Neural cell (in vitro differentiated cells): ENCODE data around the gene EPPIN. TPM values are rescaled to one million over a fixed set of nuclear protein-coding genes. Genes with fewer than 3 reads are reported as not detected.
"Not testable (repeated sequence)": the region's sequence is repeated elsewhere in the genome, so short reads cannot be mapped to it uniquely, and the experiment has no call there.

ENCODE experiments used
- H2AFZ ChIP-seq: fragments of 200-600, 300-800 bp; sonication (generic), shearing (Covaris generic); 2 replicates; pipeline ENCODE4 v1.6.0; 2014; ENCODE audit warnings: low read depth, mild to moderate bottlenecking, antibody characterized with exemption, low read length, moderate library complexity
- H3F3A ChIP-seq: fragments of 200-600 bp; shearing (Covaris generic); 2 replicates; pipeline ENCODE4 v1.6.1; 2016; ENCODE audit warnings: mild to moderate bottlenecking, moderate library complexity, mixed read lengths, antibody characterized with exemption, low read length; ENCODE audit not compliant: insufficient read depth, poor library complexity, severe bottlenecking
- H3K27ac ChIP-seq: fragments of 200-600, 300-800 bp; sonication (generic), shearing (Covaris generic); 2 replicates; pipeline ENCODE4 v1.5.1; 2014; ENCODE audit warnings: mild to moderate bottlenecking, low read length, moderate library complexity
- H3K27me3 ChIP-seq: fragments of 300-800, 200-600 bp; sonication (generic), shearing (Covaris generic); 2 replicates; pipeline ENCODE4 v1.6.0; 2014; ENCODE audit warnings: mild to moderate bottlenecking, low read depth, low read length, moderate library complexity; ENCODE audit not compliant: insufficient read depth
- H3K36me3 ChIP-seq: fragments of 300-800, 200-600 bp; sonication (generic), shearing (Covaris generic); 2 replicates; pipeline ENCODE4 v1.5.1; 2014; ENCODE audit warnings: mild to moderate bottlenecking, antibody characterized with exemption, low read length, moderate library complexity; ENCODE audit not compliant: insufficient read depth
- H3K4me2 ChIP-seq: fragments of 300-800, 200-600 bp; sonication (generic), shearing (Covaris generic); 2 replicates; pipeline ENCODE4 v1.6.0; 2014; ENCODE audit warnings: mild to moderate bottlenecking, low read length
- H3K4me3 ChIP-seq: fragments of 300-800, 200-600 bp; sonication (generic), shearing (Covaris generic); 2 replicates; pipeline ENCODE4 v1.5.1; 2014; ENCODE audit warnings: mild to moderate bottlenecking, low read length, moderate library complexity
- H3K79me2 ChIP-seq: fragments of 200-600 bp; shearing (Covaris generic); replicated peaks from 2 replicates; pipeline ENCODE4 v1.6.0; 2014; ENCODE audit warnings: mild to moderate bottlenecking, low read length, moderate library complexity; ENCODE audit not compliant: insufficient read depth
- H3K9ac ChIP-seq: fragments of 300-800, 200-600 bp; sonication (generic), shearing (Covaris generic); 2 replicates; pipeline ENCODE4 v1.6.1; 2016; ENCODE audit warnings: mild to moderate bottlenecking, low read length, mixed read lengths
- H3K9me2 ChIP-seq: fragments of 200-600 bp; shearing (Covaris generic); 2 replicates; pipeline ENCODE4 v1.6.1; 2016; ENCODE audit warnings: mild to moderate bottlenecking, low read length, mixed read lengths; ENCODE audit not compliant: insufficient read depth
- H3K9me3 ChIP-seq: fragments of 200-600, 300-800 bp; sonication (generic), shearing (Covaris generic); 2 replicates; pipeline ENCODE4 v1.6.1; 2016; ENCODE audit warnings: mild to moderate bottlenecking, mixed run types, low read length, moderate library complexity, mixed read lengths
- H4K20me1 ChIP-seq: fragments of 200-600 bp; shearing (Covaris generic); 2 replicates; pipeline ENCODE4 v1.6.1; 2016; ENCODE audit warnings: mild to moderate bottlenecking, mixed run types; ENCODE audit not compliant: insufficient read depth
- EP300 ChIP-seq: fragments of 450-650 bp; conservative IDR thresholded peaks from 2 replicates; pipeline ENCODE4 v1.6.1; 2014; ENCODE audit warnings: antibody characterized with exemption, mild to moderate bottlenecking, moderate library complexity; ENCODE audit not compliant: poor library complexity, severe bottlenecking
- EZH2 ChIP-seq: fragments of 200-600, 300-800 bp; shearing (Covaris generic), sonication (generic); IDR thresholded peaks from 2 replicates; pipeline ENCODE4 v1.6.1; 2014; ENCODE audit warnings: antibody characterized with exemption, low read length, borderline replicate concordance, mild to moderate bottlenecking; ENCODE audit not compliant: insufficient read depth, poor library complexity, severe bottlenecking
- MXI1 ChIP-seq: fragments of 450-650 bp; conservative IDR thresholded peaks from 2 replicates; pipeline ENCODE4 v1.6.1; 2014; ENCODE audit warnings: antibody characterized with exemption, mild to moderate bottlenecking; ENCODE audit not compliant: poor library complexity, severe bottlenecking
- POLR2AphosphoS5 ChIP-seq: IDR thresholded peaks from 2 replicates; pipeline ENCODE4 v1.6.1; 2012
- RAD21 ChIP-seq: fragments of 450-650 bp; conservative IDR thresholded peaks from 2 replicates; pipeline ENCODE4 v1.6.1; 2014; ENCODE audit warnings: antibody characterized with exemption, mild to moderate bottlenecking, moderate library complexity
- polyA plus RNA-seq: library from polyadenylated mRNA; depleted of rRNA; stranded (reverse); fragments of >200 nt; gene quantifications from 2 replicates; pipeline ENCODE4 v1.2.3, GENCODE V29; 2014
- TF ChIP-seq, protein P1 (sequence below): fragments of 450-650 bp; IDR thresholded peaks from 2 replicates; pipeline ENCODE4 v1.5.1; 2014; ENCODE audit warnings: antibody characterized with exemption, mild to moderate bottlenecking, moderate library complexity; ENCODE audit not compliant: poor library complexity, severe bottlenecking
- TF ChIP-seq, protein P2 (sequence below): IDR thresholded peaks from 2 replicates; pipeline ENCODE4 v1.6.1; 2012; ENCODE audit warnings: borderline replicate concordance

The EPPIN gene
- polyA plus RNA-seq, 1 donor from 2014 or later, result not detected

DNA sequence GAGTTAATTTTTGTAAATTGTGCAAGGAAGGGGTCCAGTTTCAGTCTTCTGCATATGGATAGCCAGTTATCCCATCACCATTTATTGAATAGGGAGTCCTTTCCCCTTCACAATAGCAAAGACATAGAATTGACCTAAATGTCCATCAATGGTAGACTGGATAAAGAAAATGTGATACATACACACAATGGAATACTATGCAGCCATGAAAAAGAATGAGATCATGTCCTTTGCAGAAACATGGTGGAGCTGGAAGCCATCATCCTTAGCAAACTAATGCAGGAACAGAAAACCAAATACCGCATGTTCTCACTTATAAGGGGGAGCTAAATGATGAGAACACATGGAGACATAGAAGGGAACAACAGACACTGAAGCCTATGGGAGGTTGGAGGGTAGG lies 22.4 kb upstream of the EPPIN start:
- H3K9ac ChIP-seq, H3K36me3 ChIP-seq, H4K20me1 ChIP-seq, H3K79me2 ChIP-seq, H3K9me3 ChIP-seq, H2AFZ ChIP-seq, H3K4me3 ChIP-seq, H3K27ac ChIP-seq, H3K4me2 ChIP-seq, H3K9me2 ChIP-seq, H3F3A ChIP-seq, H3K27me3 ChIP-seq: not testable (repeated sequence)

DNA sequence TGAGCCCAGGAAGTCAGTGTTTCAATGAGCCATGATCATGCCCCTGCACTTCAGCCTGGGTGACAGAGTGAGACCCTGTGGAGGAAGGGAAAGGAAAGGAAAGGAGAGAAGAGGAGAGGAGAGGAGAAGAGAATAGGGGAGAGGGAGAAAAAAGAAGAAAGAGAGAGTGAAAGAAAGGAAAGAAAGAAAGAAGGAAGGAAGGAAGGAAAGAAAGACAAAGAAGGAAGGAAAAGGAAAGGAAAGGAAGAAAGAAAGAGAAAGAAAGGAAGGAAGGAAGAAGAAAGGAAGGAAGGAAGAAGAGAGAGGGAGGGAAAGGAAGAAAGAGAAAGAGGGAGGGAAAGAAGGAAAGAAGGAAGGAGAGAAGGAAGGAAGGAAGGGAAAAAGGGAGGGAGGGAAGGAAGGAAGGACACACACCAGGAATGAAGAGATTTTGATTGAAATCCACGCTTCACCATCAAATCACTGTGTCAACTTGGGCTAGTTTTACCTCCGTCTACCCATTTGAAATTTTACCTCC lies 17.6 kb upstream of the EPPIN start:
- H3K9me3 ChIP-seq, result no peaks in the 10 kb centered on the region
- no peaks in the 10 kb centered on the region for H3K36me3 ChIP-seq
- no peaks in the 10 kb centered on the region for H4K20me1 ChIP-seq
- H3K4me3 ChIP-seq, result no peak overlapping the region
- H3K9ac ChIP-seq, result no peak overlapping the region
- H2AFZ ChIP-seq, result no peak overlapping the region
- H3K27me3 ChIP-seq, result no peaks in the 10 kb centered on the region
- no peaks in the 10 kb centered on the region for H3K9me2 ChIP-seq
- TF ChIP-seq POLR2AphosphoS5 (no peak), MXI1 (no peak), EZH2 (no peak), RAD21 (no peak)
- TF ChIP-seq, protein P1, sequence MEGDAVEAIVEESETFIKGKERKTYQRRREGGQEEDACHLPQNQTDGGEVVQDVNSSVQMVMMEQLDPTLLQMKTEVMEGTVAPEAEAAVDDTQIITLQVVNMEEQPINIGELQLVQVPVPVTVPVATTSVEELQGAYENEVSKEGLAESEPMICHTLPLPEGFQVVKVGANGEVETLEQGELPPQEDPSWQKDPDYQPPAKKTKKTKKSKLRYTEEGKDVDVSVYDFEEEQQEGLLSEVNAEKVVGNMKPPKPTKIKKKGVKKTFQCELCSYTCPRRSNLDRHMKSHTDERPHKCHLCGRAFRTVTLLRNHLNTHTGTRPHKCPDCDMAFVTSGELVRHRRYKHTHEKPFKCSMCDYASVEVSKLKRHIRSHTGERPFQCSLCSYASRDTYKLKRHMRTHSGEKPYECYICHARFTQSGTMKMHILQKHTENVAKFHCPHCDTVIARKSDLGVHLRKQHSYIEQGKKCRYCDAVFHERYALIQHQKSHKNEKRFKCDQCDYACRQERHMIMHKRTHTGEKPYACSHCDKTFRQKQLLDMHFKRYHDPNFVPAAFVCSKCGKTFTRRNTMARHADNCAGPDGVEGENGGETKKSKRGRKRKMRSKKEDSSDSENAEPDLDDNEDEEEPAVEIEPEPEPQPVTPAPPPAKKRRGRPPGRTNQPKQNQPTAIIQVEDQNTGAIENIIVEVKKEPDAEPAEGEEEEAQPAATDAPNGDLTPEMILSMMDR, result no peak
- TF ChIP-seq, protein P2, sequence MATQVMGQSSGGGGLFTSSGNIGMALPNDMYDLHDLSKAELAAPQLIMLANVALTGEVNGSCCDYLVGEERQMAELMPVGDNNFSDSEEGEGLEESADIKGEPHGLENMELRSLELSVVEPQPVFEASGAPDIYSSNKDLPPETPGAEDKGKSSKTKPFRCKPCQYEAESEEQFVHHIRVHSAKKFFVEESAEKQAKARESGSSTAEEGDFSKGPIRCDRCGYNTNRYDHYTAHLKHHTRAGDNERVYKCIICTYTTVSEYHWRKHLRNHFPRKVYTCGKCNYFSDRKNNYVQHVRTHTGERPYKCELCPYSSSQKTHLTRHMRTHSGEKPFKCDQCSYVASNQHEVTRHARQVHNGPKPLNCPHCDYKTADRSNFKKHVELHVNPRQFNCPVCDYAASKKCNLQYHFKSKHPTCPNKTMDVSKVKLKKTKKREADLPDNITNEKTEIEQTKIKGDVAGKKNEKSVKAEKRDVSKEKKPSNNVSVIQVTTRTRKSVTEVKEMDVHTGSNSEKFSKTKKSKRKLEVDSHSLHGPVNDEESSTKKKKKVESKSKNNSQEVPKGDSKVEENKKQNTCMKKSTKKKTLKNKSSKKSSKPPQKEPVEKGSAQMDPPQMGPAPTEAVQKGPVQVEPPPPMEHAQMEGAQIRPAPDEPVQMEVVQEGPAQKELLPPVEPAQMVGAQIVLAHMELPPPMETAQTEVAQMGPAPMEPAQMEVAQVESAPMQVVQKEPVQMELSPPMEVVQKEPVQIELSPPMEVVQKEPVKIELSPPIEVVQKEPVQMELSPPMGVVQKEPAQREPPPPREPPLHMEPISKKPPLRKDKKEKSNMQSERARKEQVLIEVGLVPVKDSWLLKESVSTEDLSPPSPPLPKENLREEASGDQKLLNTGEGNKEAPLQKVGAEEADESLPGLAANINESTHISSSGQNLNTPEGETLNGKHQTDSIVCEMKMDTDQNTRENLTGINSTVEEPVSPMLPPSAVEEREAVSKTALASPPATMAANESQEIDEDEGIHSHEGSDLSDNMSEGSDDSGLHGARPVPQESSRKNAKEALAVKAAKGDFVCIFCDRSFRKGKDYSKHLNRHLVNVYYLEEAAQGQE, result no peak
- no peak overlapping the region for H3K4me2 ChIP-seq
- H3K27ac ChIP-seq, result no peak overlapping the region
- H3F3A ChIP-seq, result no peaks in the 10 kb centered on the region
- H3K79me2 ChIP-seq, result no peaks in the 10 kb centered on the region

DNA sequence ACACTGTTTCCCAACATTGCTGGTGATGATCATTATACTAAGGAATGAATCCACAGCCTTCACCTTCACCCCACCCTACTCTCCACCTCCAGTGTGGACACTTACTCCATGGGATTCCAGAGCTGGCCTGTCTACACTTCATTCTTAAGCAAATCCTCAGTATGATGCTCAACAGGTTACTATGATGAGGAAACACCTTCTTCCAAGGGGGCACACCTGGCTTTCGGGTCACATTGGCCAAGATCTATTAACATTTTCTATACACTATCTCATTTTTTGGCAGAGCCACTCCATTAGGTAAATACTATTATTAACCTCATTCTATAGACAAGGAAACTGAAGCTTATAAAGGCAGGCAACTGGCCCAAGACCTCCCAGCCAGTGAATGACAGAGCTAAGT lies 8.0 kb upstream of the EPPIN start:
- H3K9ac ChIP-seq, result no peak overlapping the region
- H3K4me2 ChIP-seq, result no peak overlapping the region
- no peaks in the 10 kb centered on the region for H3K36me3 ChIP-seq
- TF ChIP-seq MXI1, result no peak
- no peak for TF ChIP-seq POLR2AphosphoS5
- TF ChIP-seq, protein P1, result no peak
- TF ChIP-seq EP300, result no peak
- H3K27ac ChIP-seq, result no peak overlapping the region
- H3K9me2 ChIP-seq, result no peaks in the 10 kb centered on the region
- no peaks in the 10 kb centered on the region for H3K27me3 ChIP-seq
- H3K79me2 ChIP-seq, result no peaks in the 10 kb centered on the region
- no peak overlapping the region for H3K4me3 ChIP-seq
- no peaks in the 10 kb centered on the region for H3K9me3 ChIP-seq
- H4K20me1 ChIP-seq, result no peaks in the 10 kb centered on the region
- no peaks in the 10 kb centered on the region for H3F3A ChIP-seq
- no peak overlapping the region for H2AFZ ChIP-seq
